Fibroblast of pulmonary artery (primary cell): ENCODE results near the gene PNPLA5.

ENCODE experiments used
- DNase-seq: peaks from one replicate; pipeline ENCODE4 v3.0.0-alpha.2; 2010; ENCODE audit warnings: low read depth
- H3K4me3 ChIP-seq: replicated peaks from 2 replicates; pipeline ENCODE4 v1.5.1; 2011; ENCODE audit warnings: low read depth, mild to moderate bottlenecking, control low read depth, low read length, moderate library complexity
- CTCF ChIP-seq: IDR thresholded peaks from 2 replicates; pipeline ENCODE4 v1.5.1; 2011; ENCODE audit warnings: mild to moderate bottlenecking, control low read depth, low read length, inconsistent platforms; ENCODE audit errors: missing control alignments

PNPLA5 gene

GRCh38 chr22:43886231-43886630 lies 5.6 kb downstream of the PNPLA5 start:
- no peak for TF ChIP-seq CTCF
- DNase-seq: no peak
- no peak overlapping the region for H3K4me3 ChIP-seq

DNA sequence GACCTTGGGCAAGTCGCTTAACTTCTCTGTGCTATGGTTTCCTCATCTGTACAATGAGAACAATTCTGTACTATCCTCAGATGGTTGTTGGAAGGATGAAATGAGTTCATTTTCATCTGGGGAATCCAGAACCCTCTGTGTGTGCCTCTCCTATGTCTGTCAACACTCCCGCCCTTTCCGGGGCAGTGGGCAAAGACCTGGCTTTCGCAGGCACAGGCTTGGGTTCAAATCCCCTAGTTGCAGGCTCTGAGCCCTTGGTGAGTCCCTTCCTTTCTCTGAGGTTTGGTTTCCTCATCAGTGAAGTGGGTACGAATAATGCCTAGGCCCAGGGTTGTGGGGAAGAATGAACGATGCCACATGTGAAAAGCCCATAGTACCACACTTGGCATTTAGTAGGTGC lies 6.0 kb downstream of the PNPLA5 start:
- no peak for DNase-seq
- TF ChIP-seq CTCF: no peak
- no peak overlapping the region for H3K4me3 ChIP-seq

DNA sequence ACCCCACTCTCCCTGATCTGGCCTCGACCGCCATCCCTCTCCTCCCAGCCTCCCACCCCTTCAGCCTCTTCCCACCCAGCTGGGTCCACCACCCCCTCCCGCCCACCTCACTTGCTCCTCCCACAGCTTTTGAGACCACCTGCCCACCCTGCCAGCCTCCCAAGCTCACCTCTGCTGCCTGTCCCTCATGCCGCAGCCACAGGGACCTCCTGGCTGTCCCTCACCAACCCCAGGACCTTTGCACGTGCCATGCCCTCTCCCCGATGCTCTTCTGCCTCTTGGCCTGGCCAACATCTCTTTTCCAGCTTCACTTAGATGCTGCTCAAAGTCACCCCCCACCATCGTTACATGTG lies 6.5 kb downstream of the PNPLA5 start:
- TF ChIP-seq CTCF: no peak
- DNase-seq: no peak
- no peak overlapping the region for H3K4me3 ChIP-seq

GRCh38 chr22:43884600-43885318 lies 7.1 kb downstream of the PNPLA5 start:
- peak; percentile 85 for TF ChIP-seq CTCF
- DNase-seq: peak; percentile 50
- H3K4me3 ChIP-seq: no peak overlapping the region

GRCh38 chr22:43883719-43884415 lies 7.9 kb downstream of the PNPLA5 start:
- no peak for TF ChIP-seq CTCF
- no peak for DNase-seq
- H3K4me3 ChIP-seq: no peak overlapping the region

- DNase-seq: peak; percentile 69
- peak; percentile 59 for TF ChIP-seq CTCF
- H3K4me3 ChIP-seq: no peak overlapping the region
These were observed 8.7 kb downstream of the PNPLA5 start for GRCh38 chr22:43883012-43883661.
